ENCODE measurements around the gene PRF1. TPM values are rescaled to one million over a fixed set of nuclear protein-coding genes. Genes with fewer than 3 reads are reported as not detected.
"Not testable (repeated sequence)": the region's sequence is repeated elsewhere in the genome, so short reads cannot be mapped to it uniquely, and the experiment has no call there.

The PRF1 gene
- polyA plus RNA-seq, 1 donor: 0.20 TPM

GRCh38 chr10:70594161-70594560 lies 8.4 kb downstream of the PRF1 start:
- DNase-seq: no peak

- DNase-seq: no peak
Measured at GRCh38 chr10:70593513-70593890, 9.0 kb downstream of the PRF1 start.

- DNase-seq: no peak
Measured at GRCh38 chr10:70592746-70593512, 9.6 kb downstream of the PRF1 start.

- no peak for DNase-seq
Measured at GRCh38 chr10:70592186-70592735, 10.3 kb downstream of the PRF1 start.

- no peak for DNase-seq
Measured at GRCh38 chr10:70590655-70591416, 11.7 kb downstream of the PRF1 start.

GRCh38 chr10:70589762-70590654 lies 12.5 kb downstream of the PRF1 start:
- no peak for DNase-seq

- no peak for DNase-seq
Measured at GRCh38 chr10:70588859-70589570, 13.5 kb downstream of the PRF1 start.

GRCh38 chr10:70588255-70588654 lies 14.3 kb downstream of the PRF1 start:
- DNase-seq: no peak

GRCh38 chr10:70587045-70587658 lies 15.4 kb downstream of the PRF1 start:
- no peak for DNase-seq

- no peak for DNase-seq
Measured at GRCh38 chr10:70586348-70586930, 16.1 kb downstream of the PRF1 start.

GRCh38 chr10:70585578-70586169 lies 16.9 kb downstream of the PRF1 start:
- no peak for DNase-seq

GRCh38 chr10:70584909-70585544 lies 17.5 kb downstream of the PRF1 start:
- DNase-seq: peak; percentile 68

- no peak for DNase-seq
Measured at GRCh38 chr10:70584366-70584765, 18.2 kb downstream of the PRF1 start.

- DNase-seq: no peak
Measured at GRCh38 chr10:70583669-70584037, 18.9 kb downstream of the PRF1 start.

- no peak for DNase-seq
Measured at GRCh38 chr10:70582793-70583668, 19.5 kb downstream of the PRF1 start.

- not testable (repeated sequence) for DNase-seq
Measured at GRCh38 chr10:70581176-70581575, 21.4 kb downstream of the PRF1 start.

GRCh38 chr10:70579234-70580002 lies 23.1 kb downstream of the PRF1 start:
- DNase-seq: no peak

- no peak for DNase-seq
Measured at GRCh38 chr10:70578371-70578947, 24.1 kb downstream of the PRF1 start.
